Small intestine (tissue), 7 donors: Measurements from ENCODE around the gene GRIK5. TPM values are rescaled to one million over a fixed set of nuclear protein-coding genes. Genes with fewer than 3 reads are reported as not detected.
A peak's percentile ranks its signal among the peaks of the same experiment; 100 is the strongest.

Experiments used
- DNase-seq, 2 donors: peaks; one replicate each; pipeline versions ENCODE4 v3.0.0 to v3.0.0-alpha.2; 2013
- FAIRE-seq: peaks from 2 replicates; lab custom pipeline; 2012; peaks lifted over from hg19 to GRCh38; lab: Jason Lieb, UNC
- H3K27ac ChIP-seq, 3 donors: one replicate each; pipeline ENCODE4 v1.5.1; 2013; ENCODE audit warnings: low read length in 2 of 3, mild to moderate bottlenecking in 2 of 3, control low read depth in 1 of 3, inconsistent platforms in 1 of 3, low read depth in 1 of 3, moderate library complexity in 1 of 3
- H3K27me3 ChIP-seq, 3 donors: one replicate each; pipeline ENCODE4 v1.6.1; 2013; ENCODE audit warnings: low read length in 3 of 3, inconsistent platforms in 1 of 3; ENCODE audit not compliant: control insufficient read depth in 3 of 3, insufficient read depth in 3 of 3
- H3K36me3 ChIP-seq, 3 donors: one replicate each; pipeline ENCODE4 v1.6.1; 2013; ENCODE audit warnings: low read length in 3 of 3, inconsistent platforms in 1 of 3, low read depth in 1 of 3, mild to moderate bottlenecking in 1 of 3, moderate library complexity in 1 of 3; ENCODE audit not compliant: control insufficient read depth in 3 of 3, insufficient read depth in 2 of 3
- H3K4me1 ChIP-seq, 3 donors: one replicate each; pipeline ENCODE4 v1.6.1; 2013; ENCODE audit warnings: low read length in 2 of 3, inconsistent platforms in 1 of 3, low read depth in 1 of 3, mild to moderate bottlenecking in 1 of 3, moderate library complexity in 1 of 3; ENCODE audit not compliant: control insufficient read depth in 3 of 3, insufficient read depth in 2 of 3
- H3K4me3 ChIP-seq, 3 donors: one replicate each; pipeline ENCODE4 v1.5.1; 2013; ENCODE audit warnings: low read length in 3 of 3, control low read depth in 1 of 3, inconsistent platforms in 1 of 3, low read depth in 1 of 3, mild to moderate bottlenecking in 1 of 3, moderate library complexity in 1 of 3
- H3K9me3 ChIP-seq, 2 donors: one replicate each; pipeline ENCODE4 v1.6.1; 2013; ENCODE audit warnings: low read depth in 1 of 2, low read length in 1 of 2; ENCODE audit not compliant: control insufficient read depth in 2 of 2, insufficient read depth in 1 of 2
- WGBS, 3 donors: extraction: QIAGEN DNeasy Blood & Tissue Kit; methylation state at CpG; one replicate each; pipeline ENCODE4 v1.1.7; 2013; 5-methylcytosine and 5-hydroxymethylcytosine counted together
- polyA plus RNA-seq, 4 donors: library from polyadenylated mRNA; stranded (reverse) in 3 of 4; unstranded in 1 of 4; fragments of 200-250 nt in 3 of 4; fragments of 120-200 nt in 1 of 4; gene quantifications; one replicate each; pipeline versions ENCODE4 v1.2.1 to v1.2.3, GENCODE V29; 2013
- donor health status: healthy with polysubstance abuse.
- donor health status: control.
- donor health status: control.
- donor health status: Bipolar disorder and iron deficiency.
- donor health status: healthy.

The GRIK5 gene
- polyA plus RNA-seq, 4 donors = 0.27 to 1.6 (median 0.68) TPM; not detected in 1

DNA sequence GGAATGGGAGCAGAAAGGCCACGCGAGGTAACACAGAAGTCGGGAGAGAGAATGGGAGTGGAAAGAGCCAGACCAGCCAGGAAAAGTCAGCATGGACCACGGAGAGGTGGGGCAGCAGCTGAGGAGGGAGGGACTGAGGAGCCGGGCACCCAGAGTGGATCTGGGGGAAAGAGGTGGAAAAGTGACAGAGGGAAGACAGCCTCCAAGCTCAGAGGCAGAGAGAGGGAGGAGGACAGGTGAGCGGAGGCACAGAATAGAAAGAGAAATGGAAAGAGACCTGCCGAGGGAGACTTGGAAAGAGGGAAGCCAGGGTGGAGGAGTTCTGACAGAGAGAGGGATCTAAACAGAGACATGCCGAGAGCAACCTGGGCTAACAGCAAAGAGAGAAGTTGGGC, 1.6 kb downstream of the GRIK5 start:
- Histone ChIP-seq H3K4me1 (no peaks in the 10 kb centered on the region), H3K4me3 (no peak overlapping the region), H3K27ac (no peak overlapping the region), H3K9me3 (no peaks in the 10 kb centered on the region), H3K36me3 (no peaks in the 10 kb centered on the region), H3K27me3 (peaks cover 0 to 40% (median 12%) of the 10 kb centered on the region in 3 donors)
- WGBS, 3 donors = 37 to 45% (median 40%) methylated on average over 8 of the region's 8 CpGs
- FAIRE-seq = no peak
- no peak for DNase-seq

DNA sequence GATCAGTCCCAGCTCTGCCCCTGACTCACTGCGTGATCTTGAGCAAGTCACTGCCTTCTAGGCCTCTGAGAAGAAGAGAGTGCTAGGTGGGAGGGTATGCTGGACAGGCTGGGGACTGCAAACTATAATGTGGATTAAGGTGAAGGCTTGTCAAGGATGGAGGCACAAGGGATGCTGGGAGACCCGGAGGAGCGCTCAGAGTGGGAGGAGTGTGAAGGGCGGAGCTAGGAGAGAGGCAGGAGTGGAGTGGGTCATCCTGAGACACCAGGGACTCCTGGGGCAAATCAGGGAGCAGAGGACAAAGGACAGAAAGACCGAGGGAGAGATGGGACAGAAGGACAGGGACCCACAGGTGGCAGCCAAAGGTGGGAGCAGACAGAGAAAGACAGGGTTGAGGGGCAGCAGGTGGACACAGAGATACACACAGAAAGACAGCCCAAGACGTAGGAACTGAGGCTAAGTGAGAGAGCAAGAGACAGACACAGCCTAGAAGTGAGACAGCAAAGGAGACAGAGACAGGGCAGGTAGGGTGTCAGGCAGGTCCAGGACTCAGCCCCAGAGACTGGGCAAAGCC, 2.6 kb downstream of the GRIK5 start:
- DNase-seq (no peak), FAIRE-seq (no peak)
- 48 to 71% (median 52%) methylated on average over 6 of the region's 6 CpGs for WGBS, 3 donors
- Histone ChIP-seq H3K4me1 (no peaks in the 10 kb centered on the region), H3K9me3 (no peaks in the 10 kb centered on the region), H3K36me3 (no peaks in the 10 kb centered on the region), H3K4me3 (no peak overlapping the region), H3K27ac (no peak overlapping the region), H3K27me3 (peaks cover 0 to 40% (median 12%) of the 10 kb centered on the region in 3 donors)

DNA sequence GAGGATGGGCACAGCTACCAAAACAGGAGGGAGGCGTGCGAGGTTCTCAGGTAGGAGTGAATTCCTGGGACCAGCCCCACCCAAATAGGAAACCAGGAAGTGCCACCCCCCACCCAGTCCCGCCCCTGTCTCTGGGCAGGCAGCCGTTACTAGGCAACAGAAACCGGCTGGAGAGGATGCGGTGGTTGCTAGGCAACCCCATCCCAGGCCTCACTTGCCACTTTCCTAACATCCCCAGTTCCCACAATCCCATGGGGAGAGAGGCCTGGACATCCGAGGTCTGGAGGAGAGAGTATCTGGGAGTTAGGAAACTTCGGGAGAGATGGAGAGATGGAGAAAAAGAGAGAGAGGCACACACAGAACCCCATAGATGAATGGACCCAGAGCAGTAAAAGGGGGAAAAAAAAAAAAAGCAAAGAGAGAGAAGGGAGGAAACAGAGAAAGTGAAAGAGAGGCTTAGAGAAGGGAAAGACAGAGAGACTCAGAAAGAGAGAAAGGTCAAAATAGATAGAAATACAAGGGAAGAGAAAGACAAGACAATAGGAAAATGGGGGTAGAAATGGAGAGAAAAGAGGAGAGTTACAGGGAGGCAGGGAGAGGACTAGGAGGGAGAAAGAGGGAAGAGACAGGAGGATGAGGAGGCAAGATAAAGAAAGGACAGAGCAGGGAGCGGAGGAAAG, 3.8 kb downstream of the GRIK5 start:
- Histone ChIP-seq H3K4me3 (no peak overlapping the region), H3K36me3 (no peaks in the 10 kb centered on the region), H3K27ac (no peak overlapping the region), H3K9me3 (no peaks in the 10 kb centered on the region), H3K27me3 (peaks cover 0 to 40% (median 12%) of the 10 kb centered on the region in 3 donors), H3K4me1 (no peaks in the 10 kb centered on the region)
- 24 to 46% (median 26%) methylated on average over 8 to 9 of the region's 9 CpGs for WGBS, 3 donors
- FAIRE-seq (no peak), DNase-seq (peak in 1 of 2 donors; percentile 23)

DNA sequence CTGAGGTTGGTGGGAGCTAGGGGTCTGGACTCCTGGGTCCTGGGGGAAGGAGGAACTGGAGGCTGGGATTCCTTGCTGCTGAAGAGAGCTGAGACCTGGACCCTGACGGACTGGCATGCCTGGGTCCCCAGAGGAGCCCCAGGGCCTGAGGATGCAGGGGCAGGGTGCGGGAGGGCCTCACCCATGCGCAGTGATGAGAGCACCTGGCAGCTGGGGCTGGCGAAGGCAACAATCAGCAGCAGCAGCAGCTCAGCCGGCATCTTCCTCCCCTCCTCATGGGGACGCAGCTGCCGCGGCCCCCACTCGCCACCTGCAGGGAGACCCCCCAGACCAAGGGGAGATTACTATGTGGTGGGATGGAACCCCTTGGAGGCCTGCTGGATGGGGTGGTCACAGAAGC, 4.5 kb downstream of the GRIK5 start:
- Histone ChIP-seq H3K4me1 (no peaks in the 10 kb centered on the region), H3K27ac (no peak overlapping the region), H3K36me3 (no peaks in the 10 kb centered on the region), H3K27me3 (peaks cover 0 to 33% (median 12%) of the 10 kb centered on the region in 3 donors), H3K4me3 (no peak overlapping the region), H3K9me3 (no peaks in the 10 kb centered on the region)
- WGBS, 3 donors = 87 to 93% (median 92%) methylated on average over 9 of the region's 9 CpGs
- FAIRE-seq (no peak), DNase-seq (no peak)

DNA sequence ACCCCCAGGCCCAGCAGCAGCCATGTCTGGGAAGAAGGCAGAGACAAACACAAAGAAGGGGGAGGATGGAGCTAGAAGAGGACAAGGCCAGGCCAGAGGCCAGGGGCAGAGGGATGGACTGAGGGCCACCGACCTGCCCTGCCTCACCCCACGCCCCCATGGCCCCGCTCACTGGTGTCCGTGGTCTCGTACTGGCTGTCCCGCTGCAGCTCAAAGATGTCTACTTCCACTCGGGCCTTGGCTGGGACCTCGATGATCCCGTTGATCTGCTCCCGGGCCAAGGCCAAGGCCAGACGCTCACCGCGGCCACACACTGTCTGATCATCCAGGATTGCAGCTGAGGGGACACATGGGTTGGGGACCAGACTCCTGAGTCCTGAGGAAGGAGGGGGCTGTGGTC, 5.0 kb downstream of the GRIK5 start:
- DNase-seq (no peak), FAIRE-seq (no peak)
- no peak overlapping the region for H3K4me3 ChIP-seq
- no peaks in the 10 kb centered on the region for H3K4me1 ChIP-seq
- H3K36me3 ChIP-seq = no peaks in the 10 kb centered on the region
- H3K27ac ChIP-seq = no peak overlapping the region
- WGBS, 3 donors = 86 to 90% (median 86%) methylated on average over 13 of the region's 13 CpGs
- H3K27me3 ChIP-seq = peaks cover 0 to 29% (median 12%) of the 10 kb centered on the region in 3 donors
- H3K9me3 ChIP-seq = no peaks in the 10 kb centered on the region

DNA sequence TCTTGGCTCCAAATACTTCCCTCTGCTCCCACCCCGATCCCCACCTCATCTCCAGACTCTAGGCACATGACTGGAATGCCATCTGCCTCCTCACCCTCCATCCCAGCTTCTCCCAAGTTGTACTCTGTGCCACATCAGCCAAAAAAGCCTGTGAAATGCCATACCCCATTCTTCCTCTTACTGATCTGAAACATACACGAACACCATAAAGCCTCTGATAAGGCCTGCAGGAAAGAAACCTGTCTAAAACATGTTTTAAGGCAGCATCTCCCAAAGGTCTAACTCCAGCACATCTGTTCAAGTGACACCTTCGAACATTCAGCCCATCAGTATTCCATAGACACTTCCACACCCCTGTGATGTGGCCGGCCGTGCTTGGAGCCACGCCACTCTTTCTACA, 5.6 kb downstream of the GRIK5 start:
- H3K9me3 ChIP-seq = no peaks in the 10 kb centered on the region
- peaks cover 0 to 23% (median 12%) of the 10 kb centered on the region in 3 donors for H3K27me3 ChIP-seq
- FAIRE-seq (no peak), DNase-seq (no peak)
- WGBS, 3 donors = 80 to 84% (median 82%) methylated on average over 6 of the region's 6 CpGs
- no peaks in the 10 kb centered on the region for H3K36me3 ChIP-seq
- H3K4me1 ChIP-seq = no peaks in the 10 kb centered on the region
- no peak overlapping the region for H3K27ac ChIP-seq
- H3K4me3 ChIP-seq = no peak overlapping the region

DNA sequence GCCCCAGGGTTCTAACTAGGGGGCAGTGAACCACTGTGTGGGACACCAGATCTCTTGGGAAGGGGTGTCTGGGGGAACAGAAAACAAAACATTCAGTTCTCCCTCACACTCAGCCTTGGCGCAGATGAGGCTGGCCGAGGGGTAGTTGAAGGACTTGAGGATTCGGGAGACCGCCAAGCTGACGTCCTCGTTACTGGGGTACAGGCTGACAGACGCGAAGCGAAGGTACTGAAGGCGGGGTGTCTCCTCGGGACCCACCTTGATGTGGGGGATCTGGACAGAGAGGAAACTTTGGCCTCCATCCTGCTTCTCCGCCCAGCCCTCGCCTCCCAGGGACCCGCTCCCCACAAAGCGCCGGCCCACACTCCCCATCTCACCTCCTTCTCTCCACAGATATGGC, 7.6 kb downstream of the GRIK5 start:
- no peak overlapping the region for H3K27ac ChIP-seq
- FAIRE-seq (no peak), DNase-seq (no peak)
- H3K4me3 ChIP-seq = no peak overlapping the region
- H3K4me1 ChIP-seq = no peaks in the 10 kb centered on the region
- 94 to 97% (median 95%) methylated on average over 16 of the region's 16 CpGs for WGBS, 3 donors
- no peaks in the 10 kb centered on the region for H3K36me3 ChIP-seq
- H3K27me3 ChIP-seq = peaks cover 0 to 4% (median 2%) of the 10 kb centered on the region in 3 donors
- no peaks in the 10 kb centered on the region for H3K9me3 ChIP-seq

DNA sequence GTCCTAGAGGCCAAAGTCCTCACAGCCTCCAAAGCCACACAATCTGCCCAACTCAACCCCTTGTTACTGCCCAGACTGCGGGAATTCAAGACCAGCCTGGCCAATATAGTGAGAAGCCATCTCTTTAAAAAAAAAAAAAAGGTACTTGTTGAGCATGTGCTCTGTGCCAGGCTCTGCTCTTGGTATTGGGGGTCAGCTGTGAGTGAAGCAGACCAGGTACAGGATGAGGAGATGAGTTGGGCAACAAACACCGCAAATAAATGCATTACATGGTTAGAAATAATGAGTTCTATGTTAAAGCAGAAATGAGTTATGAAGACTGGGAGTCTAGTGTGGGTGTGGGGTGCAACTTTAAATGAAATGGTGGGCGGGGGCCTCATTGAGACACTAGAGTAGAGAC, 9.9 kb downstream of the GRIK5 start:
- no peak overlapping the region for H3K4me3 ChIP-seq
- DNase-seq = no peak
- H3K4me1 ChIP-seq = no peaks in the 10 kb centered on the region
- no peaks in the 10 kb centered on the region for H3K27me3 ChIP-seq
- H3K36me3 ChIP-seq = no peaks in the 10 kb centered on the region
- H3K27ac ChIP-seq = no peak overlapping the region
- no peaks in the 10 kb centered on the region for H3K9me3 ChIP-seq
- WGBS, 3 donors = 70 to 88% (median 77%) methylated on average over 3 of the region's 3 CpGs
- no peak for FAIRE-seq
